ENCODE measurements around the gene KLHL30.

KLHL30 gene

GRCh38 chr2:238121511-238122286, 16.8 kb upstream of the KLHL30 start:
- no peak overlapping the region for H3K9ac ChIP-seq (ENCODE audit: low read depth in 1 of 2, low read length in 2 of 2)
- no peaks in the 10 kb centered on the region for H3K36me3 ChIP-seq (ENCODE audit: control insufficient read depth in 2 of 2, insufficient read depth in 2 of 2, low read length in 2 of 2)
- no peak overlapping the region for H3K27ac ChIP-seq (ENCODE audit: low read depth in 2 of 2, low read length in 2 of 2)
- peaks cover 0 to 9% of the 10 kb centered on the region in 2 donors for H3K27me3 ChIP-seq (ENCODE audit: control insufficient read depth in 2 of 2, insufficient read depth in 2 of 2, low read length in 2 of 2)
- H3K9me3 ChIP-seq (ENCODE audit: control insufficient read depth in 2 of 2, low read length in 2 of 2): no peaks in the 10 kb centered on the region
- no peak overlapping the region for H3K4me3 ChIP-seq (ENCODE audit: low read length in 2 of 2)
- H3K4me1 ChIP-seq (ENCODE audit: control insufficient read depth in 2 of 2, insufficient read depth in 2 of 2, low read length in 2 of 2): no peaks in the 10 kb centered on the region

GRCh38 chr2:238122287-238123217, 15.9 kb upstream of the KLHL30 start:
- H3K27ac ChIP-seq (ENCODE audit: low read depth in 2 of 2, low read length in 2 of 2): no peak overlapping the region
- no peaks in the 10 kb centered on the region for H3K9me3 ChIP-seq (ENCODE audit: control insufficient read depth in 2 of 2, low read length in 2 of 2)
- H3K4me1 ChIP-seq (ENCODE audit: control insufficient read depth in 2 of 2, insufficient read depth in 2 of 2, low read length in 2 of 2): no peaks in the 10 kb centered on the region
- no peak overlapping the region for H3K9ac ChIP-seq (ENCODE audit: low read depth in 1 of 2, low read length in 2 of 2)
- H3K36me3 ChIP-seq (ENCODE audit: control insufficient read depth in 2 of 2, insufficient read depth in 2 of 2, low read length in 2 of 2): no peaks in the 10 kb centered on the region
- no peak overlapping the region for H3K4me3 ChIP-seq (ENCODE audit: low read length in 2 of 2)
- H3K27me3 ChIP-seq (ENCODE audit: control insufficient read depth in 2 of 2, insufficient read depth in 2 of 2, low read length in 2 of 2): peaks cover 0 to 6% of the 10 kb centered on the region in 2 donors

- H3K27me3 ChIP-seq (ENCODE audit: control insufficient read depth in 2 of 2, insufficient read depth in 2 of 2, low read length in 2 of 2): peaks cover 0 to under 1% of the 10 kb centered on the region in 2 donors
- no peak overlapping the region for H3K9ac ChIP-seq (ENCODE audit: low read depth in 1 of 2, low read length in 2 of 2)
- H3K27ac ChIP-seq (ENCODE audit: low read depth in 2 of 2, low read length in 2 of 2): no peak overlapping the region
- no peaks in the 10 kb centered on the region for H3K36me3 ChIP-seq (ENCODE audit: control insufficient read depth in 2 of 2, insufficient read depth in 2 of 2, low read length in 2 of 2)
- H3K4me3 ChIP-seq (ENCODE audit: low read length in 2 of 2): no peak overlapping the region
- H3K4me1 ChIP-seq (ENCODE audit: control insufficient read depth in 2 of 2, insufficient read depth in 2 of 2, low read length in 2 of 2): no peaks in the 10 kb centered on the region
- H3K9me3 ChIP-seq (ENCODE audit: control insufficient read depth in 2 of 2, low read length in 2 of 2): no peaks in the 10 kb centered on the region
Measured at GRCh38 chr2:238123218-238123971, 15.1 kb upstream of the KLHL30 start.

- H3K27ac ChIP-seq (ENCODE audit: low read depth in 2 of 2, low read length in 2 of 2): no peak overlapping the region
- no peak overlapping the region for H3K4me3 ChIP-seq (ENCODE audit: low read length in 2 of 2)
- no peaks in the 10 kb centered on the region for H3K4me1 ChIP-seq (ENCODE audit: control insufficient read depth in 2 of 2, insufficient read depth in 2 of 2, low read length in 2 of 2)
- no peaks in the 10 kb centered on the region for H3K9me3 ChIP-seq (ENCODE audit: control insufficient read depth in 2 of 2, low read length in 2 of 2)
- no peaks in the 10 kb centered on the region for H3K27me3 ChIP-seq (ENCODE audit: control insufficient read depth in 2 of 2, insufficient read depth in 2 of 2, low read length in 2 of 2)
- no peaks in the 10 kb centered on the region for H3K36me3 ChIP-seq (ENCODE audit: control insufficient read depth in 2 of 2, insufficient read depth in 2 of 2, low read length in 2 of 2)
- H3K9ac ChIP-seq (ENCODE audit: low read depth in 1 of 2, low read length in 2 of 2): no peak overlapping the region
Measured at GRCh38 chr2:238123991-238124470, 14.4 kb upstream of the KLHL30 start.

- no peaks in the 10 kb centered on the region for H3K36me3 ChIP-seq (ENCODE audit: control insufficient read depth in 2 of 2, insufficient read depth in 2 of 2, low read length in 2 of 2)
- no peaks in the 10 kb centered on the region for H3K27me3 ChIP-seq (ENCODE audit: control insufficient read depth in 2 of 2, insufficient read depth in 2 of 2, low read length in 2 of 2)
- H3K9me3 ChIP-seq (ENCODE audit: control insufficient read depth in 2 of 2, low read length in 2 of 2): no peaks in the 10 kb centered on the region
- no peak overlapping the region for H3K4me3 ChIP-seq (ENCODE audit: low read length in 2 of 2)
- no peak overlapping the region for H3K9ac ChIP-seq (ENCODE audit: low read depth in 1 of 2, low read length in 2 of 2)
- H3K27ac ChIP-seq (ENCODE audit: low read depth in 2 of 2, low read length in 2 of 2): no peak overlapping the region
- no peaks in the 10 kb centered on the region for H3K4me1 ChIP-seq (ENCODE audit: control insufficient read depth in 2 of 2, insufficient read depth in 2 of 2, low read length in 2 of 2)
Measured at GRCh38 chr2:238124488-238125126, 13.9 kb upstream of the KLHL30 start.

GRCh38 chr2:238125127-238125885, 13.2 kb upstream of the KLHL30 start:
- no peaks in the 10 kb centered on the region for H3K4me1 ChIP-seq (ENCODE audit: control insufficient read depth in 2 of 2, insufficient read depth in 2 of 2, low read length in 2 of 2)
- H3K27ac ChIP-seq (ENCODE audit: low read depth in 2 of 2, low read length in 2 of 2): no peak overlapping the region
- no peak overlapping the region for H3K9ac ChIP-seq (ENCODE audit: low read depth in 1 of 2, low read length in 2 of 2)
- no peaks in the 10 kb centered on the region for H3K36me3 ChIP-seq (ENCODE audit: control insufficient read depth in 2 of 2, insufficient read depth in 2 of 2, low read length in 2 of 2)
- H3K4me3 ChIP-seq (ENCODE audit: low read length in 2 of 2): no peak overlapping the region
- no peaks in the 10 kb centered on the region for H3K27me3 ChIP-seq (ENCODE audit: control insufficient read depth in 2 of 2, insufficient read depth in 2 of 2, low read length in 2 of 2)
- H3K9me3 ChIP-seq (ENCODE audit: control insufficient read depth in 2 of 2, low read length in 2 of 2): no peaks in the 10 kb centered on the region

GRCh38 chr2:238126338-238126737, 12.1 kb upstream of the KLHL30 start:
- Histone ChIP-seq H3K9me3 (ENCODE audit: control insufficient read depth in 2 of 2, low read length in 2 of 2) (no peaks in the 10 kb centered on the region), H3K4me1 (ENCODE audit: control insufficient read depth in 2 of 2, insufficient read depth in 2 of 2, low read length in 2 of 2) (no peaks in the 10 kb centered on the region), H3K27me3 (ENCODE audit: control insufficient read depth in 2 of 2, insufficient read depth in 2 of 2, low read length in 2 of 2) (no peaks in the 10 kb centered on the region), H3K36me3 (ENCODE audit: control insufficient read depth in 2 of 2, insufficient read depth in 2 of 2, low read length in 2 of 2) (no peaks in the 10 kb centered on the region), H3K9ac (ENCODE audit: low read depth in 1 of 2, low read length in 2 of 2) (no peak overlapping the region), H3K27ac (ENCODE audit: low read depth in 2 of 2, low read length in 2 of 2) (no peak overlapping the region), H3K4me3 (ENCODE audit: low read length in 2 of 2) (no peak overlapping the region)

- no peak overlapping the region for H3K9ac ChIP-seq (ENCODE audit: low read depth in 1 of 2, low read length in 2 of 2)
- H3K27me3 ChIP-seq (ENCODE audit: control insufficient read depth in 2 of 2, insufficient read depth in 2 of 2, low read length in 2 of 2): no peaks in the 10 kb centered on the region
- H3K27ac ChIP-seq (ENCODE audit: low read depth in 2 of 2, low read length in 2 of 2): no peak overlapping the region
- no peaks in the 10 kb centered on the region for H3K36me3 ChIP-seq (ENCODE audit: control insufficient read depth in 2 of 2, insufficient read depth in 2 of 2, low read length in 2 of 2)
- no peak overlapping the region for H3K4me3 ChIP-seq (ENCODE audit: low read length in 2 of 2)
- H3K9me3 ChIP-seq (ENCODE audit: control insufficient read depth in 2 of 2, low read length in 2 of 2): no peaks in the 10 kb centered on the region
- H3K4me1 ChIP-seq (ENCODE audit: control insufficient read depth in 2 of 2, insufficient read depth in 2 of 2, low read length in 2 of 2): no peaks in the 10 kb centered on the region
Measured at GRCh38 chr2:238126775-238127164, 11.7 kb upstream of the KLHL30 start.

Measured in mucosa of rectum (tissue), 2 donors.